HG03097 (cell line): ENCODE results near the gene GDPD3.
"Not testable (repeated sequence)": the region's sequence is repeated elsewhere in the genome, so short reads cannot be mapped to it uniquely, and the experiment has no call there.

ENCODE experiments used
- ATAC-seq: cut with Tn5 transposase; IDR thresholded peaks from one replicate; pipeline ENCODE4 v1.9.1; 2021; ENCODE audit not compliant: unreplicated experiment, low FRiP score

Gene GDPD3

DNA sequence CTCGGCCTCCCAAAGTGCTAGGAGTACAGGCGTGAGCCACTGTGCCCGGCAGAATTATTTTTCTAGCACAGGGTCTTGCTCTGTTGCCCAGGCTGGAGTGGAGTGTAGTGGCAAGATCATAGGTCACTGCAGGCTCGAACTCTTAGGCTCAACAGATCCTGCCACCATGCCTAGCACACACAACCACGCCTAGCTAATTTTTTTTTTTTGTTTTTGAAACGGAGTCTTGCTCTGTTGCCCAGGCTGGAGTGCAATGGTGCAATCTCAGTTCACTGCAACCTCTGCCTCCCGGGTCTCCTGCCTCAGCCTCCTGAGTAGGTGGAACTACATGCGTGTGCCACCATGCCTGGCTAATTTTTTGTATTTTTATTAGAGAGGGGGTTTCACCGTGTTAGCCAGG, 12.4 kb upstream of the GDPD3 start:
- ATAC-seq: not testable (repeated sequence)

DNA sequence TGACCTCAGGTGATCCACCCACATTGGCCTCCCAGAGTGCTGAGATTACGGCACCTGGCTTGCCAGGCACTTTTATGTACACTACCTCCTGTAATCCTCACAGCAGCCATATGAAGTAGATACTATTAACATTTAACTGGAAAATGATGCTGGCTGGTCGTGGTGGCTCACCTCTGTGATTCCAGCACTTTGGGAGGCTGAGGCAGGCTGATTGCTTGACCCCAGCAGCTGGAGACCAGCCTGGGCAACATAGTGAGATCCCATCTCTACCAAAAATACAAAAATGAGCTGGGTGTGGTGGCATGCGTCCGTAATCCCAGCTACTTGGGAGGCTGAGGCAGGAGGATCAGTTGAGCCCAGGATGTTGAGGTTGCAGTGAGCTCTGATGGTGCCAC, 11.6 kb upstream of the GDPD3 start:
- no peak for ATAC-seq

DNA sequence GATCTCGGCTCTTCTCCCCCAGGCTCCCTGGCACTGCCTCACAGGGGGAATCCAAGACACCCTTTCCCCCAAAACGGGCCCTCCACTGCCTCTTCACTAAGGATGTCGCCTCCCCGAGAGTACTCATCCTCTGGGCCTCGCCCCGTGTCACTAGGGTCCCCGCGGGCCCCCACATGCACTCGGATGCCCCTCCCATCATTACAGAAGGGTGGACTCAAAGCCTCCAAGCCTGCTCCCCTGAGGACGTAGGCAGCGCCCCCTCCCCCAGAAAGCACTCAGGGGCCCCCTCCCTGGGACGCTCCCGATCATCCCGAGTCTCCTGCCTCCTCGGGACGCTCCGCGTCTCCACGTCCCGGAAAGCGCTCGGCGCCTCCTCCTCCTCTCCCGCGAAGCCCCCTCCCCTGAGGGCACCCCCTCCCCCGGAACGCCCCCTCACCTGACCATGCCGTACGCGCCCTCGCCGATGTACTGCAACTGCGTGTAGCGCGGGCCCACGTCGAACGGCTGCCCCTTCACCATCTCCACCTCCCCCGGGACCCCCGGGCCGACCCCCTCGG, 9.3 kb upstream of the GDPD3 start:
- ATAC-seq: no peak

DNA sequence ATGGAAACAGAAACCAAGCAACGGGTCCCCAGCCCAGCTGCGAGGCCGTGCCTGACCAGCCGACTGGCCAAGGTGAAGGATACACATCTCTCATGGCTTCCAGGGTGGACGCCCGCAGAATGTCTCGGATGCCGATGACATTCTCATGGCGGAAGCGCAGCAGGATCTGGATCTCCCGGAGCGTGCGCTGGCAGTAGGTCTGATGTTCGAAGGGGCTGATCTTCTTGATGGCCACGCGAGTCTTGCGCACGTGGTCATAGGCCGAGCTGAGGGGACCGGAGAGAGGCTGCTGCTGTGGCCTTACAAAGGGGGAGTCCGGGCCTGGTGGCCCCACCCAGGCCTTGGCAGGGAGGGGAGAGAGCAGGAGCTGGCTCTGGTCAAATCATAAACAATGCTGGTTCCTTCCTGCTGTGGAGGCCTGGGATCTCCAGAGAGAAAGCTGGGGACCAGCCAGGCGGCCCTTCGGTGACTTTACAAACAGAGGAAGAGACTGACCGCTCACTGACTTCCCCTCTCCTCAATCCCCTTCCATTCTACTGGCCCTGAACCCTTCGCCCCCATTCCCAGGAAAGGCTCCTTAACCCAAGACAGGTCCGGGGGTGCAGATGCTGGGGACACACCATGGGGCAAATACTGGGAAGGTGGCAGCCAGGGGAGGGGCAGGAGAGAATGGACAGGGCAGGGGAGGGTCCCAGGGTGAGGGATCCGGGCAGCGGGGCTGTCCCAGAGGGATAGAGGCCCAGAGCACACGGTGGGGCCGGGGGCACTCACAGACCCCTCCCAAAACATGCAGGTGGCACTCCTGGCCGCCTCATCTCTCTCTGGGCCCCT, 8.6 kb upstream of the GDPD3 start:
- ATAC-seq: no peak

DNA sequence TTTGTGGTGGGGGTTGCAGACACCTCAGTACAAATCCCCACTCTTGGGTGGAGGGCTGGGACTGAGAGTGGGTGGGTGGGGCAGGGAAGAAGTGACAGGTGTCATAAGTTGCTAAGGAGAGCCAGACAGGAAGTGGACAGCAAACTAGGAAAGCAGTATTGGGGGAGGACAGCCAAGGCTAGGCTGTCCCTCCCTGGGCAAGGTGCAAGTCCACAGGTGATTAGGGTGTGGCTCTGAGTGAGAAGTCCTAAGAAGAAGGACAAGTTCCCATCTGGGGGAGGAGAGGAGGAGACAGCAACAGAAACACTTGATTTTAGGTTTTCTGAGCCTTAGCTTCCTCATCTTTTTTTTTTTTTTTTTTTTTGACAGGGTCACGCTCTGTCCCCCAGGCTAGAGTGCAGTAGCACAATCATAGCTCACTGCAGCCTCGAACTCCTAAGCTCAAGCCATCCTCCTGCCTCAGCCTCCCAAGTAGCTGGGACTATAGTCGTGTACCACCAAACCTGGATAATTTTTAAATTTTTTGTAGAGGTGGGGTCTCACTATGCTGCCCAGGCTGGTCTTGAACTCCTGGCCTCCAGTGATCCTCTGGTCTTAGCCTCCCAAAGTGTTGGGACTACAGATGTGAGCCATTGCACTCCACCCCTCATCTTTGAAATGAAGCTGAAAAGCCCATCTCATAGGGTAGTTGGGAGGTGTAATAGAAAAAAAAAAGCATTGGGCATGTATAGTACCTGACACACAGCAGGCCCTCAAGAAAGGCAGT, 7.2 kb upstream of the GDPD3 start:
- no peak for ATAC-seq

DNA sequence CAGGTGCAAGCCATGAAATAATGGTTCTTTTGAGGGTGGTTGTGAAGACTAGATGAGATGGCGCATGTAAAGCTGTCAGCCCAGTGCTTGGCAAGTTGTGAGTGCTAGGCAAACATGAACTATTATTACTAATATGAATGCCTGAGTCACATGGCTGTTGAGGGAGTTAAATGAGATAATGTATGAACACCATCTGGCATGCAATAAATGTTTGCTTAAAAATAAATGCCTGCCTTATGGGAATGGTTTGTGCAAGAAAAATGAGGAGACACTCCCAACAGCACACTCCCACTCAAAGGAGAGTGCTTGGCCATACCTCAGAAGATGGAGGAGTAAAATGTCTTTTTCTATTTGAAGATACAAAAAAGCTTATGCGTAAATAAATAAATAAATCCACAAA, 6.1 kb upstream of the GDPD3 start:
- ATAC-seq: no peak

DNA sequence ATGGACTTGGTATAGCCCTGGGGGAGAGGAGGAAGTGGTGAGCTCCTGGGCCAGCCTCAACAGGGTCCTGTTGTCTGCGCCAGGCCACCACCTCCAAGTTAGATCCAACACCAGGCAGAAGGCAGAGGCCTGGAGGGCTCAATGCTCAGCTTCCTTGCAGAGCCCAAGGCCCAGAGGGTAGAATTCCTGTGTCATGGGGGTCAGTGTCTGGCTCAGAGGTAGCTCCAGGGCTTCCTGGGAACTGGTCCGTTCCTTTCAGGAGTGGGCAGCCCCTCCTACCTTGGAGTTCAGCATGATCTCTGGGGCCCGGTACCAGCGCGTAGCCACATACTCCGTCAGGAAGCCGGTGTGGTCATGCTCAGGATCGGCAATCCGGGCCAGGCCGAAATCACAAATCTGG, 4.4 kb upstream of the GDPD3 start:
- no peak for ATAC-seq

DNA sequence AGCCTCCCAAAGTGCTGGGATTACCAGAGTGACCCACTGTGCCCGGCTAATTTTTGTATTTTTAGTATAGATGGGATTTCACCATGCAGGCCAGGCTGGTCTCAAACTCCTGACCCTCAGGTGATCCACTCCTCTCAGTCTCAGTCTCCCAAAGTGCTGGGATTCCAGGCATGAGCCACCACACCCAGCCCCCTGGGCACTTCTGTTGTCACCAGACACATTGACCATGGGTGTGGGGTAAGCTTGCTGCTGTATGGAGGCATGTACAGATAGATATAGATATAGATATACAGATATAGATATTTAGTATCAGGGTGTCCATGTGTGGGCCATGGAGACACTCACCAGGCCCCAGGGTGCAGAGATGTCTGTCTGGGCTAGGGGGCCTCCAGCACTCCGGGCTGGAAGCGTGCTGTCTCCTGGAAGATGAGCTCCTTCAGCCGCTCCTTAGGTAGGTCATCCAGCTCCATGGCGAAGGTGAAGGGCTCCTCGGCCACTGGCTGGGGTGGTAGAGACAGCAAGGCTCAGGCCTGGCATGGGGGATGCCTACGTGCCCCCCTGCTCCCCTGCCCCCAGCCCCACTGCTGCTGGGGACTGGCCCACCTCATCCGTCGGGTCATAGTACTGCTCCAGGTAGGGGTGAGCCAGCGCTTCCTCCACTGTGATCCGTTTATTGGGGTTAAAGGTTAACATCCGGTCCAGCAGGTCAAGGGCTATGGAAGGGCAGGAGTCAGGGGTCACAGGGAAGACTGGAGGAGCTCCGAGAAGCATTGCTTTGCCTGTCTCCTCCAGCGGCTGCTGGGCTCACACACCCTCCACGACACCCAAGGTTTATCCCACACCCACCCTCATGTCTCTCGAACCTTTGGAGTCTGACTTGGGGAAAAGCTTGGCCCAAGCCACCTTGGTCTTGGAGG, 3.2 kb upstream of the GDPD3 start:
- no peak for ATAC-seq

DNA sequence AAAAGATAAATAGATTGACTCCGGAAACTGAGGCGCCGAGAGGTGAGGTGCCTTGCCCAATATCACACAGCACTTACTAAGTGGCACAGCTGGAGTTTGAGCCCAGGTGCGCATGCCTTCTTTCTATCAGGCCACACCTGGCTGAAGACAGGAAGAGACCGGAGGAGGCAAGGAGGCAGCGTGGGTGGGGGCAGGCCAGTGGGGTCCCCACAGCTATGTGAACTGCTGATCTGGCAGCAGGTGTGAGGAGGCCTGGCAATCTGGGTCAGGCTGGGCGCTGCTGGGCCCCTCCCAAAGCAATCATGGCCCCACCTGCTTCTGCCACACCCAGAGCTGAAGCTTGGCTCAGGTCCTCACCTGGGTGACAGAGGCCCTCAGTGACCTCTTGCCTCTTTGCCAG, 1.9 kb upstream of the GDPD3 start:
- no peak for ATAC-seq

DNA sequence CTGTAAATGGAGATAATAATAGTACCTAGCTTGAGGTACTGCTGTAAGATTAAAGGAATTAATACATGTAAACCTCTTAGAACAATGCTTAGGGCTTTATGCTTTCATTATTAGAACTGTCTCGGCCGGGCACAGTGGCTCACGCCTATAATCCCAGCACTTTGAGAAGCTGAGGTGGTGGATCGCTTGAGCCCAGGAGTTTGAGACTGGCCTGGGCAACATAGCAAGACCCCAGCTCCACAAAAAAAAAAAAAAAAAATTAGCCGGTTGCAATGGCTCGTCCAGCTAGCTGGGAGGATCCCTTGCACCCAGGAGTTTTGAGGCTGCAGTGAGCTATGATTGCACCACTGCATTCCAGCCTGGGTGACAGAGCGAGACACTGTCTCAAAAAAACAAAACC, 1.5 kb upstream of the GDPD3 start:
- ATAC-seq: not testable (repeated sequence)

DNA sequence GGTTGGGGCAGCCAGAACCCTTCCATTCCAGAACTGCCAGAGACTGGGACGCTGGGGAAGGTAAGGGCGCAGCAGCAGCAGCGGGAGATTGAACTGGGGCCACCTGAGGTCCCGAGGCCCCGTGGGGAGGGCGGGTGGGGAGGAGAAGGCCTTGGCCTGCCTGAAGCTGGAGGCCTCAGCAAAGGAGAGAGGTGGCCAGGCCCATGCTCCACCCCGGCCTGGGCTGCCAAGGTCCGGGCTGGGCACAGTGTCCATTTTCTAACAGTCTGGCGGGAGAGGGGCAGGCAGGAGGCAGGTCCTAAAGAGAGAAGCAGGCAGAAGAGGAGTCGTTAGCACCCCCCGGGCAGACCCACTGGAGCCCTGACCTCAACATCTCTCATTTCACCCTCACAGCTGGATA, 1.1 kb upstream of the GDPD3 start:
- ATAC-seq: no peak

DNA sequence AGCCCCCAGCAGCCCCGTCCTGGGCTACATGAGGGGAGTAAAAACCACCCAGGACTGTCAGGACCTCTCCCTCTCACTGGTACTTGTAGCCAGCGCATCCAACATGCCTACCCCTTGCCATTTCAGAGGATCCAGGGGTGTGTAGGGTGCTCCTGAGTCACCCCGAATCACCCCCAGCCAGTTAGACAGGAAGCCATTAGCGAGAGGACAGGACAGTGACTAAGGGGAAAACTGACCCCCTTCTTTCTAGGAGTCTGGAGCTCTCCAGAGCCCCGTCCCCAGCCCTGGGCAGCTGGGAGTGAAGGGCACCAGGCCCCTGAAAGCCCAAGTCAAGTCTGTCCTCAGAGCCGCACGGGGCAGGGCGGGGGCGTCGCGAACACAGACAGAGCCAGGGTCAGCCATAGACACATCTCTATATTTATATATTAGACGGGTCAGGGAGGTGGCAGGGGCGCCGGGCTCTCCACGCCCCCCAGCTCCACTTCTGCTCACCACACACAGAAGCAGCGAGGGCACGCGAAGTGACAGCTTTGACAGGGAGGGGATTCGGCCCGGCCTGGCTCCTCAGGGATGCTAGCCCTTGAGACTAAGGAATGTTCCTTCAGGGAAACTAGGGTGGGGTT, 485 bp upstream of the GDPD3 start:
- ATAC-seq: no peak

DNA sequence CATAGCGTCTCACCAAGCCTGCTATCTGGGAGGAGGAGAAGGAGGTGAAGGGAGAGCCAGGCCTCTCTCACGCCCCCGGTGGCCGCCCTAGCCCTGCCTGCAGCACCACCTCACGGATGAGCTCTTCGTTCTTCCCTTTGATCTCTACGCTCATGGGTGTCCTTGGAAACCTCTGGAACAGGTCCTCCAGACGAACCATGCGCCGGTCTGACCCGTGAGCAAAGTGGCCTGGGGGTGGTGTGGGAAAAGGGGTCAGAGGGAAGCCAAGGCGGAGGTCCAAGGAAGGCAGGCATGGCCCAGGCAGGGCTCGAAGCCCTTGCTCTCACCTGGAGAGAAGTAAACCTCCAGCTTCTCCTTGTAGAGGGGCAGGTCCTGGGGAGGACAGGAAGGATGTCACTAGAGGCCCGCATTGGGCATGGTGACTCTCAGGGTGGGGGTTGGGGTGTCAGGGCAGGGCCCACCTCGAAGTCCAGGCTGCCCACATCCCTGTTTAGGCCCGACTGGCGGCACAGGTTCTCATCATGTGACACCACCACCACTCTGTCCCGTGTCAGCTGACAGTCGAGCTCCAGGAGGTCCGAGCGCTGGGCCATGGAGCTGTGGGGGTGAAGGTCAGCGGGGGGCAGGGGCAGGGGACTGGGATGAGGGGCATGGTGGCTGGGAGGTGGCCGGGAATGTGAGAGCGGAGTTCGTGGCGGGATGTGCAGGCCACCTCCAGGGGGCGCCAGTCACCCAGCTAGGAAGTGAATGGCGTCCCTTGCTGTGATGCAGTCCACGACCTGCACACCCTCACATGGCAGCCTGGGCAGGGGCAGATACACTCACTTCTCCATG, 923 bp downstream of the GDPD3 start:
- ATAC-seq: no peak

DNA sequence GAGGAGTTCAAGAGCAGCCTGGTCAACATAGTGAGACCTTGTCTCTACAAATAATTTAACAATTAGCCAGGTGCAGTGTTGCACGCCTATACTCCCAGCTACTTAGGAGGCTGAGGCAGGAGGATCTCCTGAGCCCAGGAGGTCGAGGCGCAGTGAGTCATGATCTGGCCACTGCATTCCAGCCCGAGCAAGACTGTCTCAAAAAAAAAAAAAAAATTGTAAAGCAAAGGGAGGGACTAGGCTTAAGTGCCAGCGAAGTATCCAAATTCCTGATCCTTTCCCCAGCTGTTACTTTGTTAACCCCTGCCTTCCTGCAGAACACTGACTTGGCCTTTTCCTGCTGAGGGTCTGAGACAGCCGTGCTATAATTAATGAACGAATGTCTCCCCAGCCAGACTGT, 2.7 kb downstream of the GDPD3 start:
- no peak for ATAC-seq

DNA sequence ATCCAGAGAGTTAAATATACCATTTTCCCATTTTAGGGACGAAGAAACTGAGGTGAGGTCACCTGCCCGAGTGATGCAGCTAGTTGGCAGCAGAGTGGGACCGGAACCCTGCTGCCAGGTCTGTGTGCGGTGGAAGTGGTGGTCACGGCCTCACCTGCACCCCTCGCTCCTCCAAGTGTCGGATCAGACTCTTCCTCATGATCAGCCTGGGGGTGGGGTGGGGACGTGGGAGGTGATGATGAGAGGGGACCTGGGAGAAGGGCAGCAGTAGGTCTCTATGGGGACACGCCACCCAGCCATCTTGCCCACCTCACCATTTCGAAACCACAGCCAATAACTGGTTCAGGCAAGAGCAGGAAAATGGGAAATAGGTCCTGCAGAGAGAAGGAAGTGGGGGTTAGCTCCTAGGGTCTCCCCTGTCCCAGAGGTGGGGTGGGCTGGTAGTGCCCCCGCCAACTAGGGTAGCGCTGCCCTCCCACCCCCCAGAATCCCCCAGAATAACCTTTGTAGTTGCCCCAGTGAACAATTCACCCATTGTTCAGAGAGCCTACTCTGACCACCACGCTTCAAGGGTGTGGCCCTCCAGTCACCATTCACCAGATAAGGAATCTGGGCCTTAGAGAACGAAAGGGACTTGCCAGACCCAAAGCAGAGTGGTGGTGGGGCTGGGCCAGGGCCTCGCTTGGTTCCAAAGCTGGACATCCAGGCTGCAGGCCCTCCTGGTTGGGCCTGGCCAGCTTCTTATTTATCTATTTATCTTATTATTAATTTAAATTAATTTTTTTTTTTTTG, 5.1 kb downstream of the GDPD3 start:
- ATAC-seq: no peak

DNA sequence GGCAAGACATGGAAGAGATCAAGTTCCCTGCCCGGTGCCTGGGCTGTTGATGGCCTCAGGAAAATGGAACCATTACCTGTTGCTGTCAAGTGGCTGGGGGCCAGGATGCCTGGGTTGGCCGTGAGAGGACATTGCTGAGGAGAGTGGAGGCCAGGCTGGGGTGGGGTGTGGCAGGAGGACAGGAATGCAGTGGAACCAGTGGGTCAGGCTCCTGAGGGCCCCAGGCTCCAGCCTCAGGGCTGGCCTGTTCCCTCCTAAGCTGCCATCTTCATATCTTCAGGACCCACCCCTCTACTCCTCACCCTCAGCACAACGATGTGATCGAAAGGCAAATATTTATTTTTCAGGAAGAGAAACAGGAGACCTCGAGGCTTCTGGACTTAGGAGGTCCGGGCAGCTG, 8.8 kb downstream of the GDPD3 start:
- no peak for ATAC-seq

DNA sequence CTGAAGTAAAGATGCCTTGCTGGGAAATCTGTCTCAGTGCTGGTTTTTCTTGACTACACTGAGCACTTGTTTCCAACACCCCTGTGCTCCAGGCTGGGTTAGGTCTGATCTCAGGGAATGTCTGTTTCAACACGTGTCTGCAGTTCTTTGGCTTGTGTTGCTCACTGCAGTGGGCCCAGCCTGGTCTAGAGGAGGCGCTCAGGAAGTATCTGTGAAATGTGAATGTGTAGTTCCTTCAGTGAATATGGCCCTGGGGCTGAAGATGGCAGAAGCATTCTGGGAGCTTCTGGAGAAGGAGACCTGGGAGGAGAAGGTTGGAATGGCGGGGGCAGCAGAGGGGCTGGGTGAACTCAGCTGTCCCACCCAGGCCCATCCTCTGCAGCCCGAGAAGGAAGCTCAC, 9.2 kb downstream of the GDPD3 start:
- no peak for ATAC-seq

DNA sequence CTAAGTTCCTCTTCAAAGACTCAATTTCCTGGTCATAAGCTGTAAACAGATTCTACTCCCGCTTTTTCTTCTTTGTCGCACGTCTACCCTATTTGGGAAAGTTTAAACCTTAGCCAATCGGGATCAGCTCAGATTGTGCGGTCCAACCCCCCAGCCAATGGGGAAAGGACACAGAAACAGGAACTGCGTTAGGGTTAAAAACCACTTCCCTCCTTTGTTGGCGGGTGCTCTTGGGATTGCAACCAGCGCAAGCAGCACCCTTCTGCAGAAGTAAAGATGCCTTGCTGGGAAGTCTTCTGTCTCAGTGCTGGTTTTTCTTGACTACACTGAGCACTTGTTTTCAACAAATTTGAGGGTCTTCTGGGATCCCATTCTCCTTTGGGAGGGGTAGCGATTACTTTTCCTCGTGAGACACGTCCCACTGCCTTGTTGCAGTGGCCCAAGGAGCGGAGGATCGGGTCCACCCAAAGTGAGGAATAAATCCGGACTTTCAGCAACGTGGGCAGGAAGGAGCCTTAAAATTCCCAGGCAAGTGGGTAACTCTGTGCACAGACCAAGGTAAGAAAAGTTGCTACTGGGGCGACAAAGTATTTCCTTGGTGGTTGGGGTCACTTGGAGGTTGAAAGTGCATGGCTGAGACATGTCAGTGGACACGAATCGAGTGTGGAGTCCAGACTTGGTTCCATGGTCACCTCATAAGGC, 16.3 kb downstream of the GDPD3 start:
- ATAC-seq: no peak
